GM03348 (cell line): ENCODE results near the gene RNF212B.
A peak's percentile ranks its signal among the peaks of the same experiment; 100 is the strongest.

Source experiments
- DNase-seq: peaks from one replicate; pipeline ENCODE4 v3.0.0; 2012; ENCODE audit warnings: low spot score

The RNF212B gene

DNA sequence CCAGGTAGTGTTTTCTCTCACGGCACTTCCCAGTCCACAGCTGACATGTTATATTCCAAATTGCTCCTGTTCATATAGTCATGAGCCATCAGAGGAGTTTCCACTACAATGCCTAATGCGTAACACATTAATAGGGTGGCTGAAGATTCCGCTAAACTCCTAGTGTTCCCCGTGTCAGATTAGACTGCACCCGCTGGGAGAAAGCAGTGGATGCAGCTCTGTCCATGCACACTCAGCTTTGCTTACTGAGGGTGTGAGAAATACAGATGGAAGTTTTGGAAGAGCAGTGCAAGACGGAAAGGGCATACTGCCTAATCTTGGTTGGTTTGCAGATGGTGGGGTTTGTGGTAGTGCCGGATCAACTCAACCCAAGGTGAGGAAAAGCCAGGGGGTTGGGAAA lies 59.4 kb downstream of the RNF212B start:
- no peak for DNase-seq

GRCh38 chr14:23297611-23298277 lies 60.0 kb downstream of the RNF212B start:
- DNase-seq: no peak

DNA sequence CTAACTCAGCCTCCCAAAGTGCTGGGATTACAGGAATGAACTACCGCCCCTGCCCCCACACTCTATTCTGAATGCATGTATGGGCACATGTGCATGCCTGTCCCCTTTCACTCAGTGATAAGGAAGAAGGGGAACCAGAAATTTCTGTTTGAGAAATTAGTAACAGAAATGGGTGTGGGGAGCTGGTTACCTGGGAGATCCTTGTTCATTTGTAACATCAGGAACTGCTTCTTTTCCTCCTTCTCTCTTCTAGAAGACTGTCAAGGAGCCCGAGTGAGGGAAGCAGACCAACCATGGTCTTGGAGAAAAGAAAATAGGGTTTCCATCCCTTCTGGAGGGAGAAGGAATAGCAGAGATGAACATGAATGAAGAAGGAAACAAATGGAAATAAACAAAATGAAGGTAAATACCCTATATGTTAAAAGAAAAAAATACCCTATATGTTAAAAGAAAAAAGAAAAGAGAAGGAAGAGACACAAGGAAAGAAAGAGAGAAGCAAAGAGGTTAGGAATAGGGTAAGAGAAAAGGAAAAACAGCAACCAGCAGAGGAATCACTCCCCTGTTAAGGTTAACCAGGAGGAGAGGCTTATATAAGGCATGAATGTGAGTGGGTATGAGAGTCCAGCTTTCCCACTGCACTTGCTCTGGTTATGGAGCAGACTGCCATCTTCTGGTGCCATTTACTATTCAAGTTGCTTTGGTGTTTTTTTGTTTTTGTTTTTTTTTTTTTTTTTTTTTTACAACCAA lies 61.6 kb downstream of the RNF212B start:
- peak; percentile 27 for DNase-seq

DNA sequence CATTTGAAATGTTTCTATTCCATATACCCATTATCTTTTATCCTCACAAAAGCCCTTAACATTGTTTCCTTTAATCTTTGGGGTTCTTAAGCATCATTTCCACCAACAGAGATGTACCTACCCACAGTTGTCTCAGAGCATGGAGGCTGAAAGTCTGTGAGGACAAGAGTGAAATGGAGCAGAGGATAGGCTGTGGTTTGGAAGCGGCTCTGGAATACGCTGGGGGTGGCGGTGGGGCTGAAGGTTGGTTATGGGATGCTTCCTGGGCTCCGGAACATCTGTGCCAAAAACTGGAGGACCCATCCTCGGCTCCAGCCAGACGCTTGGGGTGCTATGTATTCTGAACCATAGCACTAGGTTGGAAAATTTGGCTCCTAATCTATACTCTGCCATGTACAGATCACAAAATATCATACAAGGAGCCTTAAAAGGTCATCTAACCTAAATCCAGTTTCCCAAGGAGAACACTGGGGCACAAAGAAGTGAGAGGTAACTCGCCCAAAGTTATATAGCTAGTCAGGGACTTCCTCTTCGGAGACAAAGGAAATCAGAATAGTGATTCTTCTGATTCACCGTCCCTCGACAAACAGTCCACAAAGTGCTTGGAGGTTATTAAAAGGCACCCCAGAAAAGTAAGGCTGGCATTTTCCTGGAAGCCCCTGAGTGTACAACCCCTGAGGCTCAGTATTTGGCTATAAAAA lies 62.4 kb downstream of the RNF212B start:
- DNase-seq: no peak

- DNase-seq: no peak
Observed at GRCh38 chr14:23300687-23301223, 63.0 kb downstream of the RNF212B start.

- peak; percentile 98 for DNase-seq
Observed at GRCh38 chr14:23301288-23301968, 63.7 kb downstream of the RNF212B start.

- DNase-seq: no peak
Observed at GRCh38 chr14:23301969-23302289, 64.2 kb downstream of the RNF212B start.

DNA sequence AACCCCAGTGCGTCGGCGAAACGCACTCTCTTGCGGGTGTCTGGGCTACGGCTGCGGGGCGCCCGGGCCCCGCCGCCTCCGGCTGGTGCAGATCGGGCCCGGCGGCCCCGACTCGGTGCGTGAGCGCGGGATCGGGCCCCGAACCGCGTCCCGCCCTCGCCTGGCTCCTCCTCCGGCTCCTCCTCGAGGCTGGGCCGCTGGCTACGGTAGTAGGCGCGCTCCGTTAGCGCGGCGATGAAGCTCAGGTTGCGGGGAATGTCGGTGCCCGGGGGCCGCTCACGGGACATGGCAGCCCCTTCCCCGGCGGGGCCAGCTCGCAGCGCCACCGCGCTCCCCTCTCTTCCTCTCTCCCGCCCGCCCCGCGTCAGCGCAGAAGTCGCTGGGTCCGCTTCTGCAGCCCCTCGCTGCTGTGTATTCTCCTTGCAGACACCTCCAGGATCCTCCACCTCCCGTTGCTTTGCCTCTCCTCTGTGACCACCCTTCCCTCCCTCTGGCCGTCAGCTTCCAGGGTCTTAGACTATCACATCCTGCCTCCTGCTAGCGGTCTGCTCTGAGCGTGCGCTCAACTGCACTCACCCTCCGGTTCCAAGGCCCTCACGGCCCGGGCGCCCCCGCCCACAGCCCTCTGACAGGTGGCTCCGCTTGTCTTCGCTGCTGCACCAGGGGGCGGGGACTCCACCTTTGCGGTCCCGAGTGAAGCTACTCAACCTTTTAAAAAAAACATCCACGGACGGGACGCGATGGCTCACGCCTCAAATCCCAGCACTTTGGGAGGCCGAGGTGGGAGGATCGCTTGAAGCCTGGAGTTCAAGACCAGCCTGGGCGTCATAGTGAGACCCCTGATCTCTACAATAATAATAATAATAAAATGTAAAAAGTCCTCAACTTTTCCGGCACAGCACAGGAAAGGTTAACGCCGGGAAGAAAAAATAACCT lies 64.8 kb downstream of the RNF212B start, which contains the start of gene PPP1R3E:
Gene PPP1R3E, minus strand, starts transcription at position 570 of the 936 bp plus-strand sequence. Its CDS starts 283 bp downstream, at position 287.
- peak; percentile 77 for DNase-seq

GRCh38 chr14:23306412-23307145 lies 68.8 kb downstream of the RNF212B start, which contains the start of gene BCL2L2:
Gene BCL2L2, plus strand, starts transcription at chr14:23306833. Its CDS starts 935 bp downstream, at chr14:23307768.
- peak; percentile 90 for DNase-seq

GRCh38 chr14:23307146-23307530 lies 69.4 kb downstream of the RNF212B start:
- DNase-seq: no peak

- peak; percentile 40 for DNase-seq
Observed at GRCh38 chr14:23307687-23308644, 70.2 kb downstream of the RNF212B start.

DNA sequence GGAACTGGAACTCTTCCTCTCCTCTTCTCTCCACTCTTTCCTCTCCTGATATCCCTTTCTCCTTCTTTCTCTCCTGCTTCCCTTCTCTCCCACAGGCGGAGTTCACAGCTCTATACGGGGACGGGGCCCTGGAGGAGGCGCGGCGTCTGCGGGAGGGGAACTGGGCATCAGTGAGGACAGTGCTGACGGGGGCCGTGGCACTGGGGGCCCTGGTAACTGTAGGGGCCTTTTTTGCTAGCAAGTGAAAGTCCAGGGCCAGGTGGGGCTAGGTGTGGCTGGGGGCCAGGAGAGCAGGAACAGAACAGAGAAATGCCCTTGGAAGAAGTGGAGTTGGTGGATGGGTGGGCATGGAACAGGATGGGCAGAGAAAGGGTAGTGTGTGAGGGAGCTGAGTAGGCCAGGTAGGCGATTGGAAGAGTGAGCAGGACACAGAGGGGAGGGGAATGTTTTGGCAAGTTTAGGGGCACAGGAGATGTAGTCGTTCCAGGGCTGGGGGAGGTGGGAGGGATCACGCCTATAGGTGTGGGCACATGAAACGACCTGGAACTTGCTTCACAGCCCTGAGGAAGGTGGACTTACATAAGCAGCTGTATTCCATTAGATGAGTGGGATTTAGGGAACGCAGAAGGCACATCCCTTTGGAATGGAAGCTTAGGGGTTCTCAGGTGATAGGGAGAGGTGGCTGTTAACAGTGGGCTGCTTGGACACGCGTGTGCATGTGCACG lies 71.1 kb downstream of the RNF212B start:
- no peak for DNase-seq

- DNase-seq: no peak
Observed at GRCh38 chr14:23310546-23310945, 72.8 kb downstream of the RNF212B start.

DNA sequence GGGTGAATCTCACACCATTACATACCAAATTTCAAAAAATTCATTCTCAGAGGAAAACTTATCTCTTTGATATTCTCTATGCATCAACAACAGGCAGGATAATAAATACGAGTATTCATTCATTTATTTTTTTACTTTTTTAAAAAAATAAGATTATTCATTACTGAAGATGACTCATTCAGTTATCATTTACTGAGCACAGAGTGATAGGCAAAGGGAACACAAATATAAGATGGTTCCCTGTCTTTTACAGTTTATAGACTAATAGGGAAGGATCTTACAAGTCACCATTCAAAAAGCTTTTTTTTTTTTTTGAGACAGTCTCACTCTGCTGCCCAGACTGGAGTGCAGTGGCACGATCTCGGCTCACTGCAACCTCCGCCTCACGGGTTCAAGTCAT lies 78.6 kb downstream of the RNF212B start:
- no peak for DNase-seq

DNA sequence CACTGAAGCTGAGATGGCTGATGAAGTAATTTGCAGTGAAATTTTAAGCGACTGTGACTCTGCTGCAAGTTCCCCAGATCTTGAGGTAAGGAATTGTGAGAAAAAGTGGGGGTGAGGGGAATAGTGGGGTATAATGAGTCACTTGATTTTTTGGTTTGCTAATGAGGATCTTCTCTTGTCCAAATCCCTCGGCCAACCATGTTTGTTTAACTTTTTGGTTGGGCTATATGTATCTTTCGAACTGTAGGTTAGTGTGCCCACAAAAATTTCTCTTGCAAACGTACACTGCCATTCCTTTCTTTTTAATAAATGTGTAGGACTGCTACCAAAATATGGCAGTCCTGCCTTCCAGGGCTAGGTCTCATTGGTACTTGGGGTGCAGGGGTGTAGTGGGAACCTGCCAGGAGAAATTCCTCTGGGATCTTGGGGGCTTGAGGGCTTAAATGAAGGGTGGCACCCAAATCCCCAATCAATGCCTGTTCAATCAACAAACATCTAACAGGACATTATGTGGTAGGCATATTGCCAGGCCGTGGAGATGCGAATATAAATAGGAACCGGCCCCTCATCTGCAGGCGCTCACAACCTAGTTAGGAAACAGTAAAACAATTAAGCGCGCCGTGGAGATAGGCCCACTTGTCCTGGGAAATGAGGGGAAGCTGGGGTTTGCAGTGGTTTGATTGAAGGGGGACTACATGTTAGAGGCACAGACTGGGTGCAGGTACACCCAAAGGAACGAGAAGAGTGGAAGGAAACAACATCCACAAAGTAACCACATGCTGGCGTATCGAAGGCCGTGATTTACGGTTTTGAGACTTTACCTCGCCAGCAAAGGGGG lies 82.2 kb downstream of the RNF212B start:
- DNase-seq: no peak

DNA sequence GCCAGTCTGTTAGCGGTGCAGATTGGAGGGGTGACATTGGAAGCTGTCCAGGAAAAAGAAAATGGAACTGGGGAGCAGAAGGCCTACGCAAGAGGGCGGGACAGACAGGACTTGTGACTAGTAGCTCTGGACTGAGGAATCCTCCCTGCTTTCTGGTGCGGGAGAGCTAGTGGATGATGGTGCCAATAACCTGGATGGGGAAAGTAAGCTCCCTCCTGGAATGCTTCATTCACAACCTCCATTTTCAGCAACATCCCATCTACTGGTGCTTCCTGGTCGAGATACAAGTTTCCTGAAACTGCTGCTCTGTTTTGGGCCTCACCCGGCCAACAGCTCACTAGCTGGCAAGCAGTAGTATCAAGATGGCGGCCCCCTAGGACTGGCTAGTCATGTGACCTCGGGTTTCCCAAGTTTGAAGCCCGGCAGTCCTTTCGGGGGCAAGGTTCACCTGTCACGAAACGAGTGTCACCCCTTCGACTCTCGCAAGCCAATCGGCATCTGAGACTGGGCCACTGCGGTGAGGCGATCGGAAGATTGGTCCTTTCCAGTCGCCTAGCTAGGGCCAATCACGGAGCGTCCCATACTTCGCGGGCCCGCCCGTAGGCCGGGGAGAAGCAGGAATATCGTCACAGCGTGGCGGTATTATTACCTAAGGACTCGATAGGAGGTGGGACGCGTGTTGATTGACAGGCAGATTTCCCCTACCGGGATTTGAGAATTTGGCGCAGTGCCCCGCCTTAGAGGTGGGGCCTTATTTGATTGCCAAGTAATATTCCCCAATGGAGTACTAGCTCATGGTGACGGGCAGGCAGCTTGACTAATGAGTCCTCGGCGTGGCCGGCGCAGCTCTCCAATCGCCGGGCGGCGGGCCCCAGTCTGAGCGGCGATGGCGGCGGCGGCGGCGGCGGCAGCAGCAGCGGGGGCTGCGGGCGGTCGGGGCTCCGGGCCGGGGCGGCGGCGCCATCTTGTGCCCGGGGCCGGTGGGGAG lies 83.1 kb downstream of the RNF212B start, which contains the start of gene PABPN1:
Gene PABPN1, plus strand, starts transcription at position 874 of the 988 bp plus-strand sequence. Its CDS starts 13 bp downstream, at position 887.
- DNase-seq: peak; percentile 98
